K562 (cell line): Measurements from ENCODE around the gene ATP2A3. TPM values are rescaled to one million over a fixed set of nuclear protein-coding genes. Genes with fewer than 3 reads are reported as not detected.

ENCODE experiments used
- ATAC-seq: fragments of 200-7000 bp; cut with Tn5 transposase; 3 replicates; pipeline ENCODE4 v1.9.1; 2020; ENCODE audit warnings: moderate library complexity
- BruUV-seq: library from RNA; stranded (reverse); fragments of 400-500 nt; replicated peaks from 2 replicates; lab custom pipeline; 2021; lab: Mats Ljungman, UMichigan
- CTCF ChIA-PET: fragments of 300-600 bp; formaldehyde crosslinking; extraction: SDS; loops from one replicate; lab custom pipeline; 2021; ENCODE audit warnings: low intra/inter-chr PET ratio; lab: Yijun Ruan, JAX
- POLR2A ChIA-PET: fragments of 300-600, 350-650 bp; sonication (Branson Sonifier 250); formaldehyde crosslinking; extraction: SDS; loops from one replicate; lab custom pipeline; 2021; ENCODE audit warnings: antibody characterized with exemption, inconsistent platforms; lab: Yijun Ruan, JAX
- DNase-seq, 4 experiments: peaks; one replicate each; pipeline versions ENCODE4 v3.0.0 to v3.0.0-alpha.2; 2011 to 2018; ENCODE audit warnings: low spot score in 3 of 4, mixed read lengths in 3 of 4; ENCODE audit errors: extremely low read depth in 1 of 4
- FAIRE-seq: peaks from 2 replicates; lab custom pipeline; 2011; peaks lifted over from hg19 to GRCh38; lab: Jason Lieb, UNC
- H2AFZ ChIP-seq: 2 replicates; pipeline ENCODE4 v1.6.0; 2011; ENCODE audit warnings: low read depth, low read length, control low read depth, inconsistent platforms
- H3K27ac ChIP-seq: fragments of 200-600 bp; 3 replicates; pipeline ENCODE4 v1.8.0; 2011; ENCODE audit warnings: low read depth, mild to moderate bottlenecking, control low read depth, inconsistent platforms, low read length, moderate library complexity, mixed read lengths; ENCODE audit errors: extremely low read depth
- H3K27me3 ChIP-seq, 2 experiments: fragments of 300-600 bp in 1 of 2; 2 replicates in 1 of 2; 3 replicates in 1 of 2; pipeline versions ENCODE4 v1.6.0 to v1.8.0; 2011; ENCODE audit warnings: inconsistent platforms in 2 of 2, low read length in 2 of 2, mild to moderate bottlenecking in 1 of 2, mixed read lengths in 1 of 2, moderate library complexity in 1 of 2; ENCODE audit not compliant: control insufficient read depth in 2 of 2, insufficient read depth in 2 of 2
- H3K36me3 ChIP-seq: fragments of 300-600 bp; 3 replicates; pipeline ENCODE4 v1.8.0; 2011; ENCODE audit warnings: mild to moderate bottlenecking, low read length, inconsistent platforms; ENCODE audit not compliant: control insufficient read depth, insufficient read depth
- H3K4me1 ChIP-seq, 2 experiments: fragments of 200-600 bp in 1 of 2; replicated peaks in 1 of 2; 2 replicates in 1 of 2; 3 replicates in 1 of 2; pipeline versions ENCODE4 v1.5.1 to v1.8.0; 2011; ENCODE audit warnings: inconsistent platforms in 2 of 2, low read length in 2 of 2, mild to moderate bottlenecking in 1 of 2, mixed read lengths in 1 of 2, moderate library complexity in 1 of 2; ENCODE audit not compliant: control insufficient read depth in 2 of 2, insufficient read depth in 2 of 2
- H3K4me2 ChIP-seq: 2 replicates; pipeline ENCODE4 v1.6.1; 2011; ENCODE audit warnings: low read length, control low read depth, inconsistent platforms, mixed read lengths; ENCODE audit not compliant: insufficient read depth
- H3K4me3 ChIP-seq: fragments of 200-600 bp; sonication (generic), shearing (Covaris generic); 2 replicates; pipeline ENCODE4 v1.5.1; 2016; ENCODE audit warnings: control low read depth, inconsistent platforms
- H3K79me2 ChIP-seq: fragments of 200-600 bp; 3 replicates; pipeline ENCODE4 v1.8.0; 2011; ENCODE audit warnings: low read length, inconsistent platforms; ENCODE audit not compliant: control insufficient read depth, insufficient read depth
- H3K9ac ChIP-seq, 2 experiments: 2 replicates each; pipeline versions ENCODE4 v1.6.0 to v1.6.1; 2011; ENCODE audit warnings: low read depth in 2 of 2, low read length in 2 of 2, control low read depth in 1 of 2, inconsistent platforms in 1 of 2, mild to moderate bottlenecking in 1 of 2, mixed read lengths in 1 of 2; ENCODE audit not compliant: insufficient read depth in 1 of 2
- H3K9me1 ChIP-seq: one replicate; pipeline ENCODE4 v1.6.0; 2011; ENCODE audit warnings: inconsistent platforms, mild to moderate bottlenecking, low read length, moderate library complexity; ENCODE audit not compliant: control insufficient read depth, insufficient read depth
- H3K9me3 ChIP-seq: replicated peaks from 2 replicates; pipeline ENCODE4 v1.5.1; 2011; ENCODE audit warnings: low read depth, low read length, inconsistent platforms; ENCODE audit not compliant: control insufficient read depth, insufficient read depth
- H4K20me1 ChIP-seq: replicated peaks from 2 replicates; pipeline ENCODE4 v1.6.1; 2011; ENCODE audit warnings: low read length, inconsistent platforms, mixed read lengths; ENCODE audit not compliant: control insufficient read depth, insufficient read depth
- ATF7 ChIP-seq: fragments of 450-650 bp; IDR thresholded peaks from 2 replicates; pipeline ENCODE4 v1.7.1; 2014; ENCODE audit warnings: mild to moderate bottlenecking, moderate library complexity
- CBFA2T2 ChIP-seq: fragments of 450-650 bp; conservative IDR thresholded peaks from 2 replicates; pipeline ENCODE4 v1.6.1; 2017; ENCODE audit warnings: mild to moderate bottlenecking
- HOMEZ ChIP-seq: fragments of 250-450 bp; sonication (Bioruptor Pico); IDR thresholded peaks from 2 replicates; pipeline ENCODE4 v1.4.0; 2020; ENCODE audit warnings: mild to moderate bottlenecking, moderate library complexity
- ILF3 ChIP-seq: fragments of 450-650 bp; IDR thresholded peaks from 2 replicates; pipeline ENCODE4 v1.6.1; 2018; ENCODE audit warnings: antibody characterized with exemption, mild to moderate bottlenecking, moderate library complexity, borderline replicate concordance
- POLR2AphosphoS2 ChIP-seq: IDR thresholded peaks from 2 replicates; pipeline ENCODE4 v1.6.1; 2012; ENCODE audit warnings: low read length, improper control_type of control experiment
- RBM15 ChIP-seq: fragments of 200-400 bp; formaldehyde crosslinking; IDR thresholded peaks from 2 replicates; pipeline ENCODE4 v1.6.1; 2018; ENCODE audit warnings: mild to moderate bottlenecking, low read length, moderate library complexity; ENCODE audit not compliant: insufficient read depth
- SETDB1 ChIP-seq: IDR thresholded peaks from one replicate; pipeline ENCODE4 v1.6.1; 2012; ENCODE audit warnings: low read length, control low read depth, inconsistent platforms
- SIN3A ChIP-seq, 2 experiments: fragments of 150-350 bp in 1 of 2; IDR thresholded peaks; 2 replicates each; pipeline ENCODE4 v1.6.1; 2011 to 2016; ENCODE audit warnings: borderline replicate concordance in 2 of 2, low read depth in 2 of 2, low read length in 2 of 2, mild to moderate bottlenecking in 2 of 2, moderate library complexity in 2 of 2; ENCODE audit not compliant: control insufficient read depth in 1 of 2
- SIRT6 ChIP-seq: IDR thresholded peaks from one replicate; pipeline ENCODE4 v1.6.1; 2012; ENCODE audit warnings: low read depth, mild to moderate bottlenecking, control low read depth, inconsistent platforms, low read length, moderate library complexity
- SMAD2 ChIP-seq: fragments of 150-350 bp; IDR thresholded peaks from 2 replicates; pipeline ENCODE4 v1.6.1; 2014; ENCODE audit warnings: low read depth, mild to moderate bottlenecking, low read length
- SP2 ChIP-seq: IDR thresholded peaks from 2 replicates; pipeline ENCODE4 v1.6.1; 2011; ENCODE audit warnings: mild to moderate bottlenecking, low read depth, low read length, moderate library complexity; ENCODE audit not compliant: poor library complexity, severe bottlenecking; ENCODE audit errors: extremely low read depth
- THRB ChIP-seq: fragments of 450-650 bp; formaldehyde crosslinking; conservative IDR thresholded peaks from 2 replicates; pipeline ENCODE4 v1.4.0; 2022; ENCODE audit warnings: mild to moderate bottlenecking, missing genetic modification characterization
- ZBED1 ChIP-seq: IDR thresholded peaks from 2 replicates; pipeline ENCODE4 v1.6.1; 2014
- ZNF124 ChIP-seq: sonication (generic); formaldehyde crosslinking; IDR thresholded peaks from 2 replicates; pipeline ENCODE4 v1.8.1; 2022; ENCODE audit warnings: missing genetic modification reagents
- ZNF224 ChIP-seq: sonication (generic); formaldehyde crosslinking; IDR thresholded peaks from 2 replicates; pipeline ENCODE4 v1.8.0; 2022; ENCODE audit warnings: mild to moderate bottlenecking, missing genetic modification reagents
- ZNF280A ChIP-seq: fragments of 450-650 bp; IDR thresholded peaks from 2 replicates; pipeline ENCODE4 v1.6.1; 2018; ENCODE audit warnings: mild to moderate bottlenecking, low read depth; ENCODE audit not compliant: partially characterized antibody
- ZNF324 ChIP-seq: fragments of 250-450 bp; sonication (Bioruptor Pico); IDR thresholded peaks from 2 replicates; pipeline ENCODE4 v1.4.0; 2020; ENCODE audit warnings: mild to moderate bottlenecking
- WGBS: fragments of 100-300 bp; shearing (Covaris generic); methylation state at CpG from one replicate; pipeline ENCODE4 v1.1.6; 2016; ENCODE audit warnings: low coverage, mixed read lengths; ENCODE audit not compliant: insufficient coverage; ENCODE audit errors: missing lambda C conversion rate; 5-methylcytosine and 5-hydroxymethylcytosine counted together
- in situ Hi-C: fragments of 300-500 bp; cut with MboI; formaldehyde crosslinking; loops from 4 replicates; pipeline ENCODE4 v1.15.0; 2018; ENCODE audit warnings: inconsistent platforms, mixed read lengths
- intact Hi-C: fragments of 100-400 bp; cut with micrococcal nuclease; formaldehyde crosslinking; loops from 2 replicates; pipeline ENCODE4 v1.14.2; 2022
- polyA plus RNA-seq, 8 experiments: library from polyadenylated mRNA; depleted of rRNA in 4 of 8; stranded (reverse) in 5 of 8; unstranded in 3 of 8; fragments of >200 nt; fragmentation: Nextera tagmentation in 2 of 8; fragmentation: Illumina TruSeq in 1 of 8; extraction: Ambion mirVana in 2 of 8; extraction: Trizol in 1 of 8; gene quantifications; 2 replicates each; pipeline versions ENCODE4 v1.2.1 to v1.2.3, GENCODE V29; 2011 to 2014; ENCODE audit warnings: inconsistent platforms in 1 of 8, missing spikeins in 1 of 8
- total RNA-seq, 7 experiments: library from RNA; depleted of rRNA in 6 of 7; stranded (reverse); fragments of >200 nt in 6 of 7; fragmentation: Illumina TruSeq in 2 of 7; extraction: Trizol in 2 of 7; gene quantifications; 2 replicates each; pipeline versions ENCODE4 v1.2.1 to v1.2.3, GENCODE V29; 2011 to 2021; ENCODE audit warnings: low replicate concordance in 1 of 7
- TF ChIP-seq, protein P1 (sequence below): sonication (generic); formaldehyde crosslinking; IDR thresholded peaks from 2 replicates; pipeline ENCODE4 v1.8.0; 2022; ENCODE audit warnings: missing genetic modification reagents, mild to moderate bottlenecking, borderline replicate concordance

Gene ATP2A3
- total and polyA plus RNA-seq, 9 of the 15 experiments (the other 6 are each of a cell fraction or from before 2014, with no cell fraction given), result 0.65 to 103 (median 31.3) TPM

DNA sequence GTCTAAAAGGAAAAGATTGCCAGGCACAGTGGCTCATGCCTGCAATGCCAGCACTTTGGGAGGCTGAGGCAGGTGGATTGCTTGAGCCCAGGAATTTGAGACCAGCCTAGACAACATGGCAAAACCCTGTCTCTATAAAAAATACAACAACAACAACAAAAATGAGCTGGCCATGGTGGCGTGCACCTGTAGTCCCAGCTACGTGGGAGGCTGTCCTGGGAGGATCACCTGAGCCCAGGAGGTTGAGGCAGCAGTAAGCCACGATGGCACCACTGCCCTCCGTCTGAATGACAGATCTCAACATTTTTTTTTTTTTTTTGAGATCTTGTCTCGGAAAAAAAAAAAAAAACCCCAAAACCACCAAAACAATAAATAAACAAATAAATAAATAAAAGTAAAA is 28.1 kb upstream of the ATP2A3 start:
- intact Hi-C loops (no loop called here), in situ Hi-C loops (no loop called here)
- H3K9me3 ChIP-seq, result no peaks in the 10 kb centered on the region
- ATAC-seq (no peak), FAIRE-seq (no peak), DNase-seq (no peak)
- peaks cover 0 to 7% of the 10 kb centered on the region in 2 experiments; a peak in 4 of 5 replicates for H3K4me1 ChIP-seq
- no TSS peak for BruUV-seq
- H3K4me2 ChIP-seq, result no peak overlapping the region
- 86% methylated on average over 2 of the region's 5 CpGs for WGBS
- no peak for TF ChIP-seq SMAD2
- TF ChIP-seq SP2, result no peak
- TF ChIP-seq SIN3A (IDR thresholded peaks at IDR 0.05; ENCODE audit: borderline replicate concordance in 2 of 2, control insufficient read depth in 1 of 2, low read depth in 2 of 2, low read length in 2 of 2), result no peak
- TF ChIP-seq ATF7, result no peak
- TF ChIP-seq ZNF124 (CRISPR knock-in tag), result no peak
- TF ChIP-seq, protein P1, sequence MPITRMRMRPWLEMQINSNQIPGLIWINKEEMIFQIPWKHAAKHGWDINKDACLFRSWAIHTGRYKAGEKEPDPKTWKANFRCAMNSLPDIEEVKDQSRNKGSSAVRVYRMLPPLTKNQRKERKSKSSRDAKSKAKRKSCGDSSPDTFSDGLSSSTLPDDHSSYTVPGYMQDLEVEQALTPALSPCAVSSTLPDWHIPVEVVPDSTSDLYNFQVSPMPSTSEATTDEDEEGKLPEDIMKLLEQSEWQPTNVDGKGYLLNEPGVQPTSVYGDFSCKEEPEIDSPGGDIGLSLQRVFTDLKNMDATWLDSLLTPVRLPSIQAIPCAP (CRISPR knock-in tag), result no peak
- no peak for TF ChIP-seq SIRT6
- TF ChIP-seq RBM15, result no peak
- no peak for TF ChIP-seq POLR2AphosphoS2
- TF ChIP-seq ZBED1, result no peak
- TF ChIP-seq ZNF224 (CRISPR knock-in tag), result no peak
- TF ChIP-seq CBFA2T2, result no peak
- TF ChIP-seq ILF3, result no peak
- TF ChIP-seq ZNF324 (CRISPR knock-in tag), result no peak
- no peak for TF ChIP-seq ZNF280A
- TF ChIP-seq HOMEZ (CRISPR knock-in tag), result no peak
- no peak for TF ChIP-seq THRB
- TF ChIP-seq SETDB1, result no peak
- TF ChIP-seq, all 486 proteins: peak for 0
- Histone ChIP-seq H3K4me3 (no peak overlapping the region), H2AFZ (no peak overlapping the region), H3K9ac (no peak overlapping the region), H3K27ac (no peak overlapping the region), H3K27me3 (no peaks in the 10 kb centered on the region), H4K20me1 (no peaks in the 10 kb centered on the region), H3K79me2 (no peaks in the 10 kb centered on the region), H3K9me1 (no peaks in the 10 kb centered on the region), H3K36me3 (no peaks in the 10 kb centered on the region)
- POLR2A ChIA-PET, result interaction anchor here (1.7 kb wide), 1 partner anchor 10 kb away, joined by 5 read pairs; no protein-coding TSS in a partner anchor
- CTCF ChIA-PET, result interaction anchor here (0.6 kb wide), 1 partner anchor 16 kb away, joined by 6 read pairs; no protein-coding TSS in a partner anchor
